Cerebellar cortex (tissue), 1 donor: ENCODE measurements around the gene PACRG.
A peak's percentile ranks its signal among the peaks of the same experiment; 100 is the strongest.

Experiments used
- DNase-seq: peaks from one replicate; pipeline ENCODE4 v3.0.0-alpha.2; 2015; ENCODE audit warnings: low spot score

Gene PACRG

DNA sequence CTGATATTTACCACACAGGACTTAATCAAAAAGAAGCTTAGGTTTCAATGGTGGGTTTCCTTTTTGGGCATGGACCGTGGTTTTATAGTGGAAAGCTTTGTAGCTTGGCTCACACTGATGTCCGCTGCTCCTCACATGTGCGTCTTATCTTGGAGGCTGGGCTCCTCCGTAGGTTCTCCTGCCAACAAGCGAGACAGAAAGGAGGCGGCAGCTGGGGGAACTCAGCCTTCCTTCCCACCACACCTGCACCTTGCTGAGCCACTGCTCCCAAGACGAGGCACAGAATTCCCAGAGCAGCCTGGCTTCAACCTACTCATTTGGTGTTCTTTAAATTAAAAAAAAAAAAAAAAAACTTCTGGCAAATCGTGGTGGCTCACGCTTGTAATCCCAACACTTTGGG lies 451.3 kb downstream of the PACRG start:
- no peak for DNase-seq

DNA sequence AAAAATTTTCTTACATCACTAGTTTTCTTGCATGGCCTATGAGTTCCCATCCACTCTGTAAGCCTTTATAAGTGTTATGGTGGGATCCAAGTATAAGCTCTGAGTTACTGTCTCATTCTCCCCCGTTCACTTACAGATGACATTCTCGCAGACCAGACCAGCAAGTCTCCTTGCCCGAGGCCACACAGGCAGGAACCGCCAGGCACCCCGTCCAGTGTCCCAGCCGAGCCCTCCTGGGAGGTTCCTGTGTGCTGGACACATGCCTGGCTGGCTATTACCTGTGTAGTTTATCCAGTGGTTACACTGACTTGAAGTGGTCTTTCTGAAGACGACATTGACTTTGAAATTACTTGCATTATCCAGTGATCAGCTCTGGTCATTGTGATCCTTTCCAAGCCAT lies 451.9 kb downstream of the PACRG start:
- DNase-seq = no peak

GRCh38 chr6:163180874-163181541 lies 453.2 kb downstream of the PACRG start:
- DNase-seq = peak; percentile 36

- DNase-seq = no peak
Observed at GRCh38 chr6:163181666-163182180, 453.9 kb downstream of the PACRG start.

DNA sequence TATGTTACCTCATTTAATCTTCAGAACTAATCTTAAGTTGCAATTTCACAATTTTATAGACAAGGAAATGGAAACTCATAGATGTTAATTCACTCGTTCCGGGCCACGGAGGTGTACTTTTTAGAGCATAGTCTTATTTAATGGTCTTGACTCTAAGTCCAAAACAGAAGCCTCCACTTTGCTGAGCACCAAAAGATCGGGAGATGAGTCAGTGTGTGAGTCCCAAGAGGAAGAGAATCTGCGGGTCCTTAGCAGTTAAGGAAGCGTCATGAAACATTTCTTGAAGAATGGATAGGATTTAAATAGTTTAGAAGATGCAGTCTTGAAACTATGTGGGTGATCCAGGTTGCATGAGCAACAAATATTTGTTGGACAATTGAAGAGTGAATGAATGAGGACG lies 454.9 kb downstream of the PACRG start:
- DNase-seq = no peak

DNA sequence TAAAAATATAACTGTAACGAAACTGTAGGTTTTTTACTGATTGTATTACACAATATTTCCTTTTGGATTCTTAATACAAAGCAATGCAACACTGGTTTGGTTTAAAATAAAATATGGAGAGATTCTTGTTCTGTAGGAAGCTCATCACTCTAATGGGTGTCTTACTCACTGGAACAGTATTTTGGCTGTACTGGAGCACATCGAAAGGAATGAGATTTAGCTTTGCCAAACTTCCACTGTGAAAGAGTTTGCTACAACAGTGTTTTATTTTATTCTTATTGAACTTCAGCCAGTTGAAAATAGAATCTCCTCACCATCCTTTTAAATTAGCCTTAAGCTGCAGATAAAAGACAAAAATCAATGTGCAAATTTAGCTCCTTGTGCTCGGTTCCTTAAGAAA lies 456.0 kb downstream of the PACRG start:
- no peak for DNase-seq

GRCh38 chr6:163185744-163186143 lies 458.0 kb downstream of the PACRG start:
- no peak for DNase-seq

GRCh38 chr6:163186527-163186926 lies 458.8 kb downstream of the PACRG start:
- DNase-seq = no peak

DNA sequence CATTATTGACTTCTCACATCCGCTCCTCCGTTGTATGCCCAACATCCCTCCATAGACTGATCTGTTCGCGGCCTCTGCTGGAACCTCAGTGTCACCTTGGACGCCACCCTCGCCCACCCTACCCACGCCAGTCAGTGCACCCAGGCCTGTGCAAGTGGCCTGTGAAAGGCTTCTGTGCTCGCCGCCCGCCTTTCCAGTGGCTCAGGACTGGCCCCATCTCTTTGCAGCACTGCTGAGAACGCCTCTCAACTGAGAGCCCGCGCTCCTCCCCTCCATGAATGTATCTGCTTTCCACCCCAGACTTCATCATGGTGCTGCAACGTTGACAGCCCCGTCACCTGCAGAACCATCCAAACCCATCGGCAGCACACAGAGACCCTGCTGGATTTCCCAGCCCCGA lies 459.4 kb downstream of the PACRG start:
- DNase-seq = no peak

- no peak for DNase-seq
Observed at GRCh38 chr6:163187606-163188005, 459.8 kb downstream of the PACRG start.

- DNase-seq = no peak
Observed at GRCh38 chr6:163188746-163189145, 461.0 kb downstream of the PACRG start.

- DNase-seq = no peak
Observed at GRCh38 chr6:163189609-163190008, 461.8 kb downstream of the PACRG start.

- no peak for DNase-seq
Observed at GRCh38 chr6:163190786-163191185, 463.0 kb downstream of the PACRG start.

GRCh38 chr6:163191704-163192537 lies 464.1 kb downstream of the PACRG start:
- DNase-seq = no peak

GRCh38 chr6:163192591-163192990 lies 464.8 kb downstream of the PACRG start:
- DNase-seq = no peak

DNA sequence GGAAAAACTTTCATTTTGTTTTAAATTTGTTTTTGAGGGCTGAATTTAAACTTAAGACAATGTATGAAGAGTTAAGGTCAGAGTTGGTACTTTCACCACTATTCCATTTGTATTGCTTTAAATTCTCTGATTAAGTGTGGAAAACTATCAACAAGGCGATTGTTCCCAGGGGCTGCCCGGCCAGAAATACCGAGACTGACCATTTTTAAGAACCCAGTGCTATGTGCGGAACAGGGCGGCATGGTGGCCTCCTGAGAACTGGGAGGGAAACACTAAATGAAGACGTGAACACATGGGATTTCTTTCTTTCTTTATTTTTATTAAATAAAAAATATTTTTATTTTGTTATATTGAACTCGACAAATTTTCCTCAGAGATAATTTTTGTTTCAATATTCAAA lies 465.6 kb downstream of the PACRG start:
- no peak for DNase-seq

- DNase-seq = no peak
Observed at GRCh38 chr6:163195721-163196691, 468.2 kb downstream of the PACRG start.

GRCh38 chr6:163197839-163198238 lies 470.1 kb downstream of the PACRG start:
- DNase-seq = no peak

- DNase-seq = no peak
Observed at GRCh38 chr6:163198396-163198795, 470.6 kb downstream of the PACRG start.

DNA sequence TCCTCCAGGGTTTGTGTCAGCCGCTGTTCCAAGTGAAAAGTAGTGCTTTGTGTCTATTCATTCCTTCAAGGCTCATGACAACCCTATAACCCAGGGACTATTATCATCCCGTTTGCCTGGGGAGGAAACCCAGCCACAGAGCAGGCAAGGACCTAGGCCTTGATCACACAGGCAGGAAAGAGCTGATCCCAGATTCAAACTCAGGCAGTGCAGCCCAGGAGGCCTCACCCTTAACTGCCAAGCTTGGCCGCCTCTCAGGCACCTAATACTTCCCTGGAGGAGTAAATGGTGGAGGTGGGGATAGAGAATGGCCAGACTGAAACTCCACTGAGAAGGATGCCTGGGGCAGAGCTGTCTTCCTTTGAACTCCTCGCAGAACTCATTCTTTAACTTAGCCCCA lies 471.6 kb downstream of the PACRG start:
- DNase-seq = no peak

GRCh38 chr6:163200289-163200688 lies 472.5 kb downstream of the PACRG start:
- DNase-seq = no peak

GRCh38 chr6:163200694-163201093 lies 472.9 kb downstream of the PACRG start:
- DNase-seq = no peak
